Natural killer cell (primary cell): Measurements from ENCODE around the gene CDH2. TPM values are rescaled to one million over a fixed set of nuclear protein-coding genes. Genes with fewer than 3 reads are reported as not detected.

ENCODE experiments used
- ATAC-seq, 3 donors: fragments of 150-1000 bp in 2 of 3; fragments of 200-7000 bp in 1 of 3; cut with Tn5 transposase; 1 replicate in 1 of 3; 2 replicates in 2 of 3; pipeline ENCODE4 v1.10.0; 2021; ENCODE audit warnings: mild to moderate bottlenecking in 2 of 3, moderate library complexity in 2 of 3
- DNase-seq, 2 donors: peaks; one replicate each; pipeline versions ENCODE4 v3.0.0 to v3.0.0-alpha.2; 2013 to 2021; ENCODE audit warnings: mixed read lengths in 1 of 2
- H3K27ac ChIP-seq: one replicate; pipeline ENCODE4 v1.5.1; 2013; ENCODE audit warnings: mild to moderate bottlenecking, low read length
- H3K27me3 ChIP-seq: one replicate; pipeline ENCODE4 v1.6.1; 2013; ENCODE audit warnings: low read length; ENCODE audit not compliant: control insufficient read depth, insufficient read depth
- H3K36me3 ChIP-seq: one replicate; pipeline ENCODE4 v1.6.1; 2013; ENCODE audit warnings: low read length; ENCODE audit not compliant: control insufficient read depth, insufficient read depth
- H3K4me1 ChIP-seq: one replicate; pipeline ENCODE4 v1.6.1; 2013; ENCODE audit warnings: low read length; ENCODE audit not compliant: control insufficient read depth, insufficient read depth
- H3K4me3 ChIP-seq: one replicate; pipeline ENCODE4 v1.5.1; 2013; ENCODE audit warnings: low read length
- H3K9me3 ChIP-seq: one replicate; pipeline ENCODE4 v1.6.1; 2013; ENCODE audit warnings: low read length; ENCODE audit not compliant: control insufficient read depth, insufficient read depth
- H3K27ac Mint-ChIP-seq, 2 donors: one replicate each; pipeline ENCODE4 v1.8.0; 2022; ENCODE audit warnings: mild to moderate bottlenecking in 2 of 2, mixed read lengths in 2 of 2, moderate library complexity in 1 of 2
- H3K27me3 Mint-ChIP-seq, 2 donors: one replicate each; pipeline ENCODE4 v1.8.0; 2022; ENCODE audit warnings: low read depth in 2 of 2, mixed read lengths in 2 of 2
- H3K36me3 Mint-ChIP-seq: one replicate; pipeline ENCODE4 v1.8.0; 2022; ENCODE audit warnings: mixed read lengths
- H3K4me1 Mint-ChIP-seq, 2 donors: one replicate each; pipeline ENCODE4 v1.8.0; 2022; ENCODE audit warnings: mixed read lengths in 2 of 2
- H3K4me3 Mint-ChIP-seq: one replicate; pipeline ENCODE4 v1.8.0; 2022; ENCODE audit warnings: mild to moderate bottlenecking, moderate library complexity, mixed read lengths
- H3K9me3 Mint-ChIP-seq, 2 donors: one replicate each; pipeline ENCODE4 v1.8.0; 2022; ENCODE audit warnings: mixed read lengths in 2 of 2
- CTCF ChIP-seq: fragments of 200-600 bp; IDR thresholded peaks from one replicate; pipeline ENCODE4 v1.8.0; 2022; ENCODE audit warnings: antibody characterized with exemption
- WGBS: methylation state at CpG from one replicate; pipeline ENCODE4 v1.1.7; 2013; ENCODE audit warnings: missing lambda C conversion rate; ENCODE audit not compliant: insufficient coverage; 5-methylcytosine and 5-hydroxymethylcytosine counted together
- intact Hi-C: fragments of 100-400 bp; cut with micrococcal nuclease; formaldehyde crosslinking; loops from one replicate; pipeline ENCODE4 v1.14.2; 2022
- total RNA-seq, 4 donors: library from RNA; stranded (reverse); fragments of 120-200 nt in 1 of 4; gene quantifications; one replicate each; pipeline versions ENCODE4 v1.2.3 to v1.2.4, GENCODE V29; 2013 to 2022

The CDH2 gene
- total RNA-seq, 3 donors from 2014 or later (not counting 1 experiment from before 2014, with no cell fraction given) = 0.09 to 0.35 (median 0.26) TPM

- no CpG with 5 or more reads among the region's 1 CpG for WGBS
- no peak overlapping the region for H3K27ac ChIP-seq
- no peaks in the 10 kb centered on the region for H3K4me1 ChIP-seq
- no peaks in the 10 kb centered on the region for H3K9me3 ChIP-seq
- Mint-ChIP-seq H3K4me3 (no peak overlapping the region), H3K4me1 (no peaks in the 10 kb centered on the region), H3K27ac (no peak overlapping the region), H3K27me3 (no peaks in the 10 kb centered on the region), H3K9me3 (peaks cover 6% of the 10 kb centered on the region in 2 donors), H3K36me3 (no peaks in the 10 kb centered on the region)
- DNase-seq (no peak), ATAC-seq (no peak)
- H3K4me3 ChIP-seq = no peak overlapping the region
- intact Hi-C loops = no loop called here
- no peak for TF ChIP-seq CTCF
- no peaks in the 10 kb centered on the region for H3K36me3 ChIP-seq
- no peaks in the 10 kb centered on the region for H3K27me3 ChIP-seq
These were observed 172.3 kb downstream of the CDH2 start for GRCh38 chr18:28004606-28005005.

GRCh38 chr18:28003451-28003850 lies 173.5 kb downstream of the CDH2 start:
- Histone ChIP-seq H3K36me3 (no peaks in the 10 kb centered on the region), H3K4me3 (no peak overlapping the region), H3K9me3 (no peaks in the 10 kb centered on the region), H3K27me3 (no peaks in the 10 kb centered on the region), H3K27ac (no peak overlapping the region), H3K4me1 (no peaks in the 10 kb centered on the region)
- H3K4me3 Mint-ChIP-seq = no peak overlapping the region
- no peaks in the 10 kb centered on the region for H3K36me3 Mint-ChIP-seq
- WGBS = 90% methylated on average over 5 of the region's 5 CpGs
- no peak for TF ChIP-seq CTCF
- H3K4me1 Mint-ChIP-seq = no peaks in the 10 kb centered on the region
- no peak for ATAC-seq
- no peaks in the 10 kb centered on the region for H3K27me3 Mint-ChIP-seq
- intact Hi-C loops = no loop called here
- H3K27ac Mint-ChIP-seq = no peak overlapping the region
- H3K9me3 Mint-ChIP-seq = peaks cover 7 to 11% of the 10 kb centered on the region in 2 donors
- DNase-seq = no peak

GRCh38 chr18:28002841-28003240 lies 174.1 kb downstream of the CDH2 start:
- Histone ChIP-seq H3K36me3 (no peaks in the 10 kb centered on the region), H3K4me1 (no peaks in the 10 kb centered on the region), H3K4me3 (no peak overlapping the region), H3K9me3 (no peaks in the 10 kb centered on the region), H3K27me3 (no peaks in the 10 kb centered on the region), H3K27ac (no peak overlapping the region)
- no peaks in the 10 kb centered on the region for H3K4me1 Mint-ChIP-seq
- H3K4me3 Mint-ChIP-seq = no peak overlapping the region
- H3K27ac Mint-ChIP-seq = no peak overlapping the region
- TF ChIP-seq CTCF = no peak
- intact Hi-C loops = no loop called here
- H3K27me3 Mint-ChIP-seq = no peaks in the 10 kb centered on the region
- H3K36me3 Mint-ChIP-seq = no peaks in the 10 kb centered on the region
- ATAC-seq (no peak), DNase-seq (no peak)
- peaks cover 7 to 11% of the 10 kb centered on the region in 2 donors for H3K9me3 Mint-ChIP-seq
- WGBS = 78% methylated on average over 3 of the region's 5 CpGs

GRCh38 chr18:27996801-27997272 lies 180.1 kb downstream of the CDH2 start:
- WGBS = 91% methylated on average over 3 of the region's 3 CpGs
- ATAC-seq = no peak
- peaks cover 3 to 12% of the 10 kb centered on the region in 2 donors for H3K9me3 Mint-ChIP-seq
- Histone ChIP-seq H3K36me3 (no peaks in the 10 kb centered on the region), H3K4me3 (no peak overlapping the region), H3K27ac (no peak overlapping the region), H3K4me1 (no peaks in the 10 kb centered on the region), H3K27me3 (no peaks in the 10 kb centered on the region), H3K9me3 (no peaks in the 10 kb centered on the region)
- H3K27me3 Mint-ChIP-seq = no peaks in the 10 kb centered on the region
- no peak overlapping the region for H3K4me3 Mint-ChIP-seq
- no peaks in the 10 kb centered on the region for H3K36me3 Mint-ChIP-seq
- DNase-seq = no peak
- no peaks in the 10 kb centered on the region for H3K4me1 Mint-ChIP-seq
- TF ChIP-seq CTCF = no peak
- no peak overlapping the region for H3K27ac Mint-ChIP-seq
- intact Hi-C loops = no loop called here
